ENCODE data around the gene MAGED2. TPM values are rescaled to one million over a fixed set of nuclear protein-coding genes. Genes with fewer than 3 reads are reported as not detected.

The MAGED2 gene
- total RNA-seq, 1 donor from 2014 or later = 259 TPM

DNA sequence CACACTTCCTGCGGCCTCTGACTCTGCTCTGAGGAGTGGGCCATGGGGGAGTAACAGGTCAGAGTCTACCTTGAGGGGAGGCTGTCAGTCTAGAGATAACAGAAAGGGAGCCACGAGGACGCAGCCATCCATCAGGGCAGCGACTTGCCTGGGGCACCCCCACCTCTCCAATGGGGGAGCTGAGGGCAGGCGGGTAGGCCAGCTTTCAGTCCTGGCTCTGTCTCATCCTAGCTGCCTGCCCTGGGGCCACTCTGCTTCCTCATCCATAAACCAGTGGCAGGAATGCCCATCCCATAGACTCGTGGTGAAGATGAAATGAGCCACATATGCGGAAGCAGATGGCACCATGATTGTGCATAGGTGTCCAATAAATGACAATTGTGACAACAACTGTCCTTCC lies 13.2 kb downstream of the MAGED2 start:
- H3K36me3 Mint-ChIP-seq (ENCODE audit: low read depth) = peaks cover 18% of the 10 kb centered on the region
- DNase-seq (ENCODE audit: low read depth, low spot score) = no peak
- H3K4me1 Mint-ChIP-seq = peaks cover 15% of the 10 kb centered on the region
- H3K27me3 Mint-ChIP-seq (ENCODE audit: low read depth) = no peaks in the 10 kb centered on the region
- TF ChIP-seq, protein P1, sequence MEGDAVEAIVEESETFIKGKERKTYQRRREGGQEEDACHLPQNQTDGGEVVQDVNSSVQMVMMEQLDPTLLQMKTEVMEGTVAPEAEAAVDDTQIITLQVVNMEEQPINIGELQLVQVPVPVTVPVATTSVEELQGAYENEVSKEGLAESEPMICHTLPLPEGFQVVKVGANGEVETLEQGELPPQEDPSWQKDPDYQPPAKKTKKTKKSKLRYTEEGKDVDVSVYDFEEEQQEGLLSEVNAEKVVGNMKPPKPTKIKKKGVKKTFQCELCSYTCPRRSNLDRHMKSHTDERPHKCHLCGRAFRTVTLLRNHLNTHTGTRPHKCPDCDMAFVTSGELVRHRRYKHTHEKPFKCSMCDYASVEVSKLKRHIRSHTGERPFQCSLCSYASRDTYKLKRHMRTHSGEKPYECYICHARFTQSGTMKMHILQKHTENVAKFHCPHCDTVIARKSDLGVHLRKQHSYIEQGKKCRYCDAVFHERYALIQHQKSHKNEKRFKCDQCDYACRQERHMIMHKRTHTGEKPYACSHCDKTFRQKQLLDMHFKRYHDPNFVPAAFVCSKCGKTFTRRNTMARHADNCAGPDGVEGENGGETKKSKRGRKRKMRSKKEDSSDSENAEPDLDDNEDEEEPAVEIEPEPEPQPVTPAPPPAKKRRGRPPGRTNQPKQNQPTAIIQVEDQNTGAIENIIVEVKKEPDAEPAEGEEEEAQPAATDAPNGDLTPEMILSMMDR (conservative IDR thresholded peaks at IDR 0.05) = no peak
- H3K9me3 Mint-ChIP-seq = peaks cover 6% of the 10 kb centered on the region
- no peak overlapping the region for H3K4me3 Mint-ChIP-seq
- no peak overlapping the region for H3K27ac Mint-ChIP-seq (ENCODE audit: unreplicated experiment)

DNA sequence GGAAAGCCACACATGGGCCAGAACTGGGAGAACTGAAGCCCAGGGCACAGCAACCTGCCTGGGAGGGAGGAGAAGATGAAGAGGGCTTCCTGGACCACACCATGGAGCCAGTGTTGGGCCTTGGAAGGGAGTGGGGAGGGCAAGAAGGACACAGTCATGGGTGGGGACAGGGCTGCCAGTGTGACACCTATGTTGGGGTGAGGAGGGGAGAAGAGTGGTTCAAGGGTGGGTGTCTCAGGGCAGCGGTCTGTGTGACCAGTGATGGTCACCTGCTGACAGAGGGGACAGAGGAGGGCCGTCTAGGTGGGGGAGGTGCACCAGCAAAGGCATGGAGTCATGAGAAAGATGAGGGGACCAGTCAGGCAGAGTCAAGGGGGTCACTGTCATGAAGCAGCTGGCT lies 13.8 kb downstream of the MAGED2 start:
- Mint-ChIP-seq H3K4me3 (no peak overlapping the region), H3K27me3 (ENCODE audit: low read depth) (no peaks in the 10 kb centered on the region), H3K27ac (ENCODE audit: unreplicated experiment) (no peak overlapping the region), H3K9me3 (peaks cover 6% of the 10 kb centered on the region), H3K4me1 (peaks cover 15% of the 10 kb centered on the region), H3K36me3 (ENCODE audit: low read depth) (peaks cover 14% of the 10 kb centered on the region)
- DNase-seq (ENCODE audit: low read depth, low spot score) = no peak
- TF ChIP-seq, protein P1 (conservative IDR thresholded peaks at IDR 0.05) = no peak

DNA sequence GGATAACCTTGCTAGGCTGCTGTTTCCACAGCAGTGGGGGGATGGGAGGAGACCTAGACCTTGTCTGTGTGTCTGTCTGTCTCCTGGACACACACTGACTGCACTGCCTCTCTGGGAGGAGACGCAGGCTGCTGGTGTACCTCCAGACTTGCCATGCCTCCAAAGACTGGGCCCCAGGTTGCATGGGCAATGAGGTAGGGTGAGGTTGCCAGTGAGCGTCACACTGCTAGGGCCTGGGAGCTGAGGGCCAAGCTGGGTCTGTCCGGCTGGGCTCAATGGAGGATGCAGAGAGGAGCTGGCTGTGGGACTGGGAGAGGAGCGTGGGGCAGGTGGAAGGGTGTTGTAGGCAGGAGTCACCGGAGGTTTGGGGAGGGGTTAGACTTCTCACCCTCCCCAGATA lies 16.6 kb downstream of the MAGED2 start:
- peak overlapping the region; percentile 49 for H3K4me3 Mint-ChIP-seq
- no peak for DNase-seq (ENCODE audit: low read depth, low spot score)
- H3K27ac Mint-ChIP-seq (ENCODE audit: unreplicated experiment) = peak overlapping the region; percentile 75
- H3K36me3 Mint-ChIP-seq (ENCODE audit: low read depth) = peaks cover 6% of the 10 kb centered on the region
- TF ChIP-seq, protein P1 (conservative IDR thresholded peaks at IDR 0.05) = no peak
- no peaks in the 10 kb centered on the region for H3K27me3 Mint-ChIP-seq (ENCODE audit: low read depth)
- H3K9me3 Mint-ChIP-seq = peaks cover 12% of the 10 kb centered on the region
- H3K4me1 Mint-ChIP-seq = peaks cover 15% of the 10 kb centered on the region

DNA sequence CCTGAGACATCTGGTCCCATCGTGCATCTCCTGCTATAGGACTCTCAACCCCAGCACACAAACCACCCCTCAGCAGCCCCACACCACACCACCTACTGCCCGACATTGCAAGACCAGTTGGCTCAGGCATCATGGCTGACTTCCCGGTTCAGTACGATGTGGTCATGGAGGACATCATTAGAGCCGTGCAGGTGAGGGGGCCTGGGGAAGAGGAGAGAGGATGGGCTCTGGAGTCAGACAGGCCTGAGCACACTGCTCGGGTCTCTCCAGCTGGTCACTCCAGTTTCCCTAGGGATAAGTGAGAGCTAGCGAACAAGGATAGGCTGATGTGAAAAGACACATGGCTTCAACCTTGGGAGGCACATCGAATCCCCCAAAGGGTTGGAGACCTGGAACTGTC lies 17.2 kb downstream of the MAGED2 start:
- H3K4me3 Mint-ChIP-seq = no peak overlapping the region
- peaks cover 12% of the 10 kb centered on the region for H3K9me3 Mint-ChIP-seq
- H3K36me3 Mint-ChIP-seq (ENCODE audit: low read depth) = peaks cover 6% of the 10 kb centered on the region
- H3K27ac Mint-ChIP-seq (ENCODE audit: unreplicated experiment) = no peak overlapping the region
- H3K4me1 Mint-ChIP-seq = peaks cover 15% of the 10 kb centered on the region
- TF ChIP-seq, protein P1 (conservative IDR thresholded peaks at IDR 0.05) = no peak
- DNase-seq (ENCODE audit: low read depth, low spot score) = no peak
- H3K27me3 Mint-ChIP-seq (ENCODE audit: low read depth) = no peaks in the 10 kb centered on the region

DNA sequence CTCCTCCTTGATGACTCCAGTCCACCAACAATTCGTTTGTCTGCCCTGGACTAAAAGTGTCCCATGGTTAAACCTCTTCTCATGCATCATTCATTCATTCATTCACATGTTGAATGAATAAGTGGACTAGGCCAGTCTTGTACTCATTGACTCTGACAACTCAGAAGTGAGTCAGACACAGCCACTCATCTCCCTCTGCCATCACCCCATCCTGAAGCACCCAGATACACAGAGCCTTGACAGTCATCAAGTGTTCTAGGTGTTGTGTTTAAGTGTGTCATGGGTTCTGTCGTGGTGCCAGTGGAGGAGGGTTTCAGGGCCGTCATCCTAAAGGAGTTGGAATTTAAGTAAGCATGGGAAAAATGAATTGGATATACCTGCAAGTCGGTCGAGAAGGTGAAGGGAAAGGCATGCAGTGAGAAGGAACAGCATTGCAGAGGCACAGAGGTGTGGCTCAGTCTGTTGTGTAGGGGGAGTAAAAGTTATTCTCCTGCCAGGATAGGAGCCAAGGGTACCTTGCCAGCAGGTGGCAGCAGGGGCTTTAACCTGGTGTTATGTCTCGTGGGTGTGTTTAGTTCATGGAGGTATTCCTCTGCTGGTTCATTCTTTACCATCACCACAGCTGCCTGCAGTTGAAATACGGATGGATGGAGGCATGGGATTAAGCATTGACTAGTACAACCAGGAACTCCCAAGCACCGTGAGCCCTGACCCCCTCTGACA lies 18.3 kb downstream of the MAGED2 start:
- Mint-ChIP-seq H3K36me3 (ENCODE audit: low read depth) (peaks cover 6% of the 10 kb centered on the region), H3K27me3 (ENCODE audit: low read depth) (no peaks in the 10 kb centered on the region), H3K9me3 (peaks cover 12% of the 10 kb centered on the region), H3K27ac (ENCODE audit: unreplicated experiment) (no peak overlapping the region), H3K4me1 (peaks cover 15% of the 10 kb centered on the region), H3K4me3 (no peak overlapping the region)
- no peak for DNase-seq (ENCODE audit: low read depth, low spot score)
- TF ChIP-seq, protein P1 (conservative IDR thresholded peaks at IDR 0.05) = no peak

Measured in neural crest cell (in vitro differentiated cells).